ENCODE results near the gene DMAC1.
A peak's percentile ranks its signal among the peaks of the same experiment; 100 is the strongest.

The DMAC1 gene

DNA sequence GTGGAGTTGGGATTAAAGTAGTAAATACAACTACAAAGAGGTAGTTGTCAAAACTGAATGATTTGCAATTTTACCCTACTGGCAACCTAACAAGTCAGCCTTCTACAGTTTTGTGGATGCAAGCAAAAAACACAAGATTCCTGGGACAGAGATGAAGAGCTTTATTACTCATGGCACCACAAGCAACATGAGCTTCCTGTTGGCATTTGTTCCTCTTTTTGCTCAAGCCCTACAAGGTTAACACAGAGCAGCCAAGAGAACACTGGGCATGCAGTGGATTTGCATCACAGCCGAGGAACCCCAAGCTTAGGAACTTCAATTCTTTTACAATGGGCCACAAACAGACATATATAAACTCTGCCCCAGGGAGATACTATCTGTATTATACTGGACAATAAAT lies 28.8 kb upstream of the DMAC1 start:
- Mint-ChIP-seq H3K27me3 (ENCODE audit: low read depth) (no peaks in the 10 kb centered on the region), H3K4me3 (no peak overlapping the region), H3K4me1 (no peaks in the 10 kb centered on the region), H3K9me3 (peaks cover 12% of the 10 kb centered on the region), H3K36me3 (ENCODE audit: low read depth) (no peaks in the 10 kb centered on the region), H3K27ac (no peak overlapping the region)
- TF ChIP-seq CTCF (IDR thresholded peaks at IDR 0.05; ENCODE audit: unreplicated experiment in 3 of 3) = no peak

DNA sequence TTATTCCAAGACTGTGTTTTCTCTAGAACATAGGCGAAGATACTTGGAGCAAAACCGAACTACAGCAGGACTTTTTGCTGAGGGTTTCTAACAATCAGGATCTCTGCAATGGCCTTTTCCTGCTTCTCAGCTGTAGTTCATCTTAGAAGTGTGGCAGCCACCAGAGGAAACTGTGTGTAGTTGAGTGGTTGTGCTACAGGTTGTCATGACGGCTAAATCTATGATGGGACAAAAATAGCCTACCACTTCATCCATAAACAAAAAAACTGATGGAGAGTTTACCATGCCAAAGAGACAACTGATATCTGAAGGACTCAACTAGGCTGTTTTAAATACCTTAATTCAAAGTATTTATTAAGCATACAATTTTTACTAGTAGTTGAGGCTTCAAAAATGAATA lies 28.2 kb upstream of the DMAC1 start:
- H3K4me3 Mint-ChIP-seq = no peak overlapping the region
- H3K9me3 Mint-ChIP-seq = peaks cover 8% of the 10 kb centered on the region
- TF ChIP-seq CTCF (IDR thresholded peaks at IDR 0.05; ENCODE audit: unreplicated experiment in 3 of 3) = no peak
- no peaks in the 10 kb centered on the region for H3K27me3 Mint-ChIP-seq (ENCODE audit: low read depth)
- no peak overlapping the region for H3K27ac Mint-ChIP-seq
- no peaks in the 10 kb centered on the region for H3K36me3 Mint-ChIP-seq (ENCODE audit: low read depth)
- H3K4me1 Mint-ChIP-seq = no peaks in the 10 kb centered on the region

DNA sequence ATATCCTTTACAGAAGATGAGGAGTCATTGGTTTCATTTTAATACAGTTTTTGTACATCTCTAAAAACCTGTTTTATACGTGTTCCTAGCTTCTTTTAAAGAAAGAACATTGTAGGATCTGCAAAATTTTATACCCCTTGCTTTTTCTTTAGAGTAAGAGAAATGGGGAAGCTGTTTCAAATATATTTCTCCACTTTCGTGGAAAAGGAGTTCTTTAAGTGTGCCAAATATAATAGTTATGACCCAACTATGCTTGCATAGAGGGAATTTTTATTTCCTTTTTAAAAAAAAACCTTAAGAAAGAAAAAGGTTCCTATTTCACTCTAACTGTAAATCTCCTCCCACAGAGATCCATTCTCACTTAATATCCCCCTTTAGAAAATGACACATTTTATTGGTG lies 27.5 kb upstream of the DMAC1 start:
- H3K36me3 Mint-ChIP-seq (ENCODE audit: low read depth) = no peaks in the 10 kb centered on the region
- no peak overlapping the region for H3K27ac Mint-ChIP-seq
- no peaks in the 10 kb centered on the region for H3K4me1 Mint-ChIP-seq
- peaks cover 8% of the 10 kb centered on the region for H3K9me3 Mint-ChIP-seq
- H3K4me3 Mint-ChIP-seq = no peak overlapping the region
- no peak for TF ChIP-seq CTCF (IDR thresholded peaks at IDR 0.05; ENCODE audit: unreplicated experiment in 3 of 3)
- no peaks in the 10 kb centered on the region for H3K27me3 Mint-ChIP-seq (ENCODE audit: low read depth)

GRCh38 chr9:7823651-7824050 lies 24.1 kb upstream of the DMAC1 start:
- Mint-ChIP-seq H3K4me1 (no peaks in the 10 kb centered on the region), H3K27me3 (ENCODE audit: low read depth) (no peaks in the 10 kb centered on the region), H3K9me3 (no peaks in the 10 kb centered on the region), H3K27ac (no peak overlapping the region), H3K4me3 (no peak overlapping the region), H3K36me3 (ENCODE audit: low read depth) (no peaks in the 10 kb centered on the region)
- no peak for TF ChIP-seq CTCF (IDR thresholded peaks at IDR 0.05; ENCODE audit: unreplicated experiment in 3 of 3)

DNA sequence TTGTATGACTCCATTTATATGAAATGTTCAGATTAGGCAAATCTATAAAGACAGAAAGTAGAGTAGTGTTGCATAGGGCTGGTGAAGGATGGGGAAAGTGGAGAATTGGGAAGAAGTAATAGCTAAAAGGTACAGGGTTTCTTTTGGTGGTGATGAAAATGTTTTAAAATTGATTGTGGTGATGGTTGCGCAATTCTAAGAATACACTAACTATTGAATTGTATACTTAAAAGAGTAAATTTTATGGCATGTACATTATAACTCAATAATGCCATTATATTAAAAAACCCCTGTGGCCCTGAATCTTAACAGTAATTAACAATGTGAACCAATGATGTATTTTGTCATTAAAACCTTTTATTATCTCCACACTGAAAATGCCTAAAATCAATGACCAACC lies 20.4 kb upstream of the DMAC1 start:
- Mint-ChIP-seq H3K27ac (no peak overlapping the region), H3K4me1 (no peaks in the 10 kb centered on the region), H3K9me3 (no peaks in the 10 kb centered on the region), H3K36me3 (ENCODE audit: low read depth) (no peaks in the 10 kb centered on the region), H3K4me3 (no peak overlapping the region), H3K27me3 (ENCODE audit: low read depth) (no peaks in the 10 kb centered on the region)
- no peak for TF ChIP-seq CTCF (IDR thresholded peaks at IDR 0.05; ENCODE audit: unreplicated experiment in 3 of 3)

DNA sequence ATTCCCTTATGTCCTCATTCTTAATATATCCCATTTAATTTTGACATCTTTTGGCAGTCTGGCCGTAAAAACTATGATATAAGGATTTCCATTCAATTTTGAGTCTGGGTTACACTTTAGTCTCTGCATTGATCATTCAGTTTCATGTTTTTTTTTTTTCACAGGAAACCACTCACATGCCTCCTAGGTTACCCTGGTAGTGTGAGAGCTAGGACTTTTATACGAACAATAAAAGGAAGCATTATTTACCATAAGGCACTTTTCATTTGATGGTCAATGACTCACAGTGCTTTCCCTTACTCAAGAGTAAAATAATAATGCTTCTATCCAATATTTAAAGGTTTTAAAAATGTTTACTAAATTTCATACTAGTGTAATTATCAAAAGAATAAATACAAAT lies 16.4 kb upstream of the DMAC1 start:
- no peaks in the 10 kb centered on the region for H3K36me3 Mint-ChIP-seq (ENCODE audit: low read depth)
- H3K9me3 Mint-ChIP-seq = no peaks in the 10 kb centered on the region
- no peak overlapping the region for H3K4me3 Mint-ChIP-seq
- TF ChIP-seq CTCF (IDR thresholded peaks at IDR 0.05; ENCODE audit: unreplicated experiment in 3 of 3) = no peak
- H3K27ac Mint-ChIP-seq = peak overlapping the region in 1 of 3 experiments; percentile 54
- H3K27me3 Mint-ChIP-seq (ENCODE audit: low read depth) = no peaks in the 10 kb centered on the region
- no peaks in the 10 kb centered on the region for H3K4me1 Mint-ChIP-seq

Data from nephron (organoid).